Activated CD4-positive, alpha-beta T cell treated with anti-CD3 and anti-CD28 coated beads, Interleukin-2, Interleukin-4, amounts not matched to agents 100 ng/mL and 50 ng/mL, durations not matched to agents 16 hours and 8 hours (primary cell): ENCODE results near the gene CFAP43.

Experiments
- DNase-seq: peaks from one replicate; pipeline ENCODE4 v3.0.0-alpha.2; 2020; ENCODE audit warnings: low spot score

Gene CFAP43

DNA sequence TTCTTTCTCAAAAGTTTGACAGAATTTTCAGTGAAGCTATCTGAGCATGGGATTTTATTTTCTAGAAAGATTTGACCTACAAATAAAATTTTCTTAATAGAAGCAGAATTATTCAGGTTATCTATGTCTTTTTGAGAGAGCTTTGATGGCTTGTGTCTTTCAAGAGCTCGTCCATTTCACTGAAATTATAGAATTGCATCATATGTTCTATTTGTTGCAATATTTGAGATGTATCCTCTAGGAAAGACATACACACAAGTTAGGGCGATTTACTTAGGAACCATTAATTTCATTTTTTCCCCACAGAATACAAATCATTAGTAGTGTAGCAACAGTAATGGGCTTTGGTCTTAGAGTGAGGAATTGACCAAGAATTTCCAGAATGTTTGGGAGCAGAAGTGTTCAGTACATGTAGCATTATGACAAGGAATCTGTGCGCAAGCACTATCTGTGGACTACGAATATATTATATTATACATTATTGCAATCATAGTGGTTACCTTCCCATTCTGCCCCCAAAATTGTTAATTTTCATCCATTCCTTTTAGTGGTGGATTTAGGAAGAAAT, 133.7 kb downstream of the CFAP43 start:
- DNase-seq, result no peak

- no peak for DNase-seq
Observed at GRCh38 chr10:104096692-104097091, 135.5 kb downstream of the CFAP43 start.

DNA sequence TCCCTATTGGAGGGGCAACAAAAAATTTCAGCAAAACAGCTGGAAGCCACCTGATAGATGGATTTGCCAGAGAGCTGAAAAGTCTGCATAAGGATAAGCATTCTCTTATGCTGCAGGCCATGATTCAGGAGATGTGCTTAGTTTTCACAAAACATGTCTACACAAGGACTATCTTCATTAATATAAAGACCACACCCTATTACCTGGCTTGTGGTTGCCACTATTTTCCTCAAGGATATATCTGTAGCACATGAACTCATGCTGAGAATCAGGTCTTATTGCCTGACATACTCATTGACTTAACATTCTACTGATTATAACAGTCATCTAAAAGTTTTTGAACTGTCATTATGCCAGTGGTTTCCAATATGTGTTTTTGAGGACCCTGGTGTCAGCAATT, 139.4 kb downstream of the CFAP43 start:
- DNase-seq, result no peak

DNA sequence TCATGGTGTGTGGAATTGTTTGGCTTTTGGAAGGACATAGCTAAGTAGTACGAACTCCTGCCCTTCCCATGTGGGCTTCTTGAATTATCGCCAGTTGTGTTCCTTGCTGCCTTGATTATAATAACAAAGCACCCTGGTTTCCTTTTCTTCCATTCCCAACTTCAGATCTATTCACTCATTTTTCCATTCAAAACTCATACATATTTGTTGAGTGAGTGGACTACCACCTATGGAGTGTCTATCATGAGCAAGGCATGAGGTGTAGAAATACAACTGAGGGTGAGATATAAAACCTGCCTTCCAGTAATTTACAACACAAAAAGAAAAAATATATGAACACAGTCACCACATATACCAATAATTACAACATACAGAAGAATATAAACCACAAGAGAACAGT, 141.6 kb downstream of the CFAP43 start:
- no peak for DNase-seq

DNA sequence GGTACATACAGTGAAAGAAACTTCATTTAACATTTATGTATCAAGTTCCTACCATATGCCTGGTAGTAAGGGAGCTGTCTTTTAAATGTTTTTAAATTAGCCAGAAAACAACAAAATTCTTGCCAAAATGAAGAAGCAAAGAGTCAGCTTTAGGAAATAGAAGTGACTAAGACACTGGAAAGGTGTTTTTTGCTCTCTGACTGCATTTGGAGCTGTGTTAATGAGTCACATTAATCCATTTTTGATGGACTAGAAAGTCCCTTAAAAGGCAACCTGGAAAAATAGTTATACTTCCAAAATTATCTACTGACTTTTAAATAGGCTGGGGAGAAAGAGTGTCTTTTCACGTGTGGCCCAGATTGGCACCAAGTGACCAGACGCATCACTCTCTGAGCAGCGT, 142.5 kb downstream of the CFAP43 start:
- DNase-seq, result no peak

DNA sequence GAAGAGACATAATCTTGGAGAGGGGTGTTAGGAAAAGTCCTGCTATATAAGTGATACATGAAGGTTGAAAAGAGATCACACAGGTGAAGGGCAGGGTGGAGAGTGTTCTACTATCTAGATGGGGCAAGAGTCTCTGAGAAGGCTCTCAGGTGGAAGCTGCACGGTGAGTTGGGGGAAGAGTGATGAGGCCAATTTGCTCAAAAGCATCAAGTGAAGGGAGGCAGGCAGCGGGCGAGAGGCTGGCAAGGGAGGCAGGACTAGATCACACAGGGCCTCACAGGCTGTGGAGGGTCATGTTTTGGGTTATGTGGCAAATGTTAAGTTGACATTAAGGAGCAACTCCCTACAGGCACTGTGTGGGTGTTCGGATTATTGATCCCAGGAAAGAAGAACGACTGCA, 143.9 kb downstream of the CFAP43 start:
- no peak for DNase-seq

- no peak for DNase-seq
Observed at GRCh38 chr10:104085801-104086400, 146.3 kb downstream of the CFAP43 start, which contains the start of gene COL17A1. Gene COL17A1, minus strand, starts transcription at chr10:104085880. Its CDS starts 5,207 bp downstream, at chr10:104080673.

GRCh38 chr10:104084482-104085142, 147.6 kb downstream of the CFAP43 start:
- no peak for DNase-seq

GRCh38 chr10:104081998-104082397, 150.2 kb downstream of the CFAP43 start:
- DNase-seq, result no peak

DNA sequence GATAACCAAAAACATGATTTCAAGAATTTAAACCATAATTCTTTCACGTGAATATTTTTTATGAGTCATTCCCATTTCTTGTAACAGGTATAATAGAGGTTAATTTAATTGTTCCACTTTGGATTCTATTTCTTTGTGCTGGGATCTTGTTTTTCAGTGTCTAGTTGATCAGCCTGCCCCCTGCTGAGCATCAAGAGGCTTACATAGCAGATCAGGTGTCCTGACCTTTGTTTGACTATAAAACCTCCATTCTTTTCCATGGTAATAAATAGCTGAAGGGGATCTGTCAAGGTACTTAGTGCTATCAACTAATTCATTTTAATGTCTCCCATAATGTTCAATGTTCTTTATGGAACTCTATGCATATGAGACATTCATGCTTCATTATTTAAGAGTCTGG, 151.4 kb downstream of the CFAP43 start:
- peak; percentile 6 for DNase-seq
